ENCODE data around the gene WDR91. TPM values are rescaled to one million over a fixed set of nuclear protein-coding genes. Genes with fewer than 3 reads are reported as not detected.

WDR91 gene
- total and polyA plus RNA-seq, 4 donors: 11.3 to 47.8 (median 21.5) TPM

GRCh38 chr7:135224027-135224426, 12.7 kb upstream of the WDR91 start:
- H3K36me3 ChIP-seq (ENCODE audit: control insufficient read depth in 4 of 4, insufficient read depth in 4 of 4, low read length in 4 of 4): no peaks in the 10 kb centered on the region
- H3K9ac ChIP-seq (ENCODE audit: insufficient read depth in 1 of 2, low read length in 2 of 2): no peak overlapping the region
- no peaks in the 10 kb centered on the region for H3K27me3 ChIP-seq (ENCODE audit: control insufficient read depth in 3 of 3, insufficient read depth in 3 of 3, low read length in 2 of 3)
- H3K27ac ChIP-seq (ENCODE audit: low read depth in 1 of 2, low read length in 1 of 2): no peak overlapping the region
- no peak overlapping the region for H3K4me3 ChIP-seq
- H3K4me1 ChIP-seq (ENCODE audit: control insufficient read depth in 5 of 5, insufficient read depth in 5 of 5, low read length in 5 of 5): no peaks in the 10 kb centered on the region
- TF ChIP-seq CTCF (IDR thresholded peaks at IDR 0.05; ENCODE audit: control extremely low read depth, extremely low read depth): no peak
- ATAC-seq (ENCODE audit: insufficient read depth, low FRiP score): no peak
- no peaks in the 10 kb centered on the region for H3K9me3 ChIP-seq (ENCODE audit: control insufficient read depth in 4 of 4, insufficient read depth in 3 of 4, low read length in 3 of 4)
- DNase-seq: no peak
- 31 to 32% methylated on average over 1 of the region's 1 CpG for WGBS, 2 donors

GRCh38 chr7:135217645-135218509, 6.6 kb upstream of the WDR91 start:
- no peak for TF ChIP-seq CTCF (IDR thresholded peaks at IDR 0.05; ENCODE audit: control extremely low read depth, extremely low read depth)
- H3K36me3 ChIP-seq (ENCODE audit: control insufficient read depth in 4 of 4, insufficient read depth in 4 of 4, low read length in 4 of 4): no peaks in the 10 kb centered on the region
- no peak overlapping the region for H3K9ac ChIP-seq (ENCODE audit: insufficient read depth in 1 of 2, low read length in 2 of 2)
- ATAC-seq (ENCODE audit: insufficient read depth, low FRiP score): no peak
- WGBS, 2 donors: 87 to 88% methylated on average over 5 of the region's 5 CpGs
- no peaks in the 10 kb centered on the region for H3K4me1 ChIP-seq (ENCODE audit: control insufficient read depth in 5 of 5, insufficient read depth in 5 of 5, low read length in 5 of 5)
- H3K4me3 ChIP-seq: no peak overlapping the region
- H3K27ac ChIP-seq (ENCODE audit: low read depth in 1 of 2, low read length in 1 of 2): no peak overlapping the region
- DNase-seq: peak in 1 of 3 donors; percentile 32
- H3K9me3 ChIP-seq (ENCODE audit: control insufficient read depth in 4 of 4, insufficient read depth in 3 of 4, low read length in 3 of 4): no peaks in the 10 kb centered on the region
- H3K27me3 ChIP-seq (ENCODE audit: control insufficient read depth in 3 of 3, insufficient read depth in 3 of 3, low read length in 2 of 3): no peaks in the 10 kb centered on the region

- ATAC-seq (ENCODE audit: insufficient read depth, low FRiP score) (no peak), DNase-seq (no peak)
- Histone ChIP-seq H3K4me3 (no peak overlapping the region), H3K27me3 (ENCODE audit: control insufficient read depth in 3 of 3, insufficient read depth in 3 of 3, low read length in 2 of 3) (no peaks in the 10 kb centered on the region), H3K27ac (ENCODE audit: low read depth in 1 of 2, low read length in 1 of 2) (no peak overlapping the region), H3K36me3 (ENCODE audit: control insufficient read depth in 4 of 4, insufficient read depth in 4 of 4, low read length in 4 of 4) (peaks cover 0 to 5% (median 0%) of the 10 kb centered on the region in 4 donors), H3K4me1 (ENCODE audit: control insufficient read depth in 5 of 5, insufficient read depth in 5 of 5, low read length in 5 of 5) (peaks cover 0 to 7% (median 0%) of the 10 kb centered on the region in 5 donors), H3K9ac (ENCODE audit: insufficient read depth in 1 of 2, low read length in 2 of 2) (no peak overlapping the region), H3K9me3 (ENCODE audit: control insufficient read depth in 4 of 4, insufficient read depth in 3 of 4, low read length in 3 of 4) (no peaks in the 10 kb centered on the region)
- whole genome bisulfite sequencing, 2 donors: 83 to 84% methylated on average over 3 of the region's 3 CpGs
- TF ChIP-seq CTCF (IDR thresholded peaks at IDR 0.05; ENCODE audit: control extremely low read depth, extremely low read depth): no peak
Observed at GRCh38 chr7:135215698-135216097, 4.4 kb upstream of the WDR91 start.

Measured in lung (tissue), 12 donors.